T-helper 2 cell (primary cell): Measurements from ENCODE around the gene SH3RF2.
"Not testable (repeated sequence)": the region's sequence is repeated elsewhere in the genome, so short reads cannot be mapped to it uniquely, and the experiment has no call there.

Experiments used
- DNase-seq, 5 experiments: peaks; one replicate each; pipeline versions ENCODE4 v3.0.0 to v3.0.0-alpha.2; 2012 to 2022

The SH3RF2 gene

DNA sequence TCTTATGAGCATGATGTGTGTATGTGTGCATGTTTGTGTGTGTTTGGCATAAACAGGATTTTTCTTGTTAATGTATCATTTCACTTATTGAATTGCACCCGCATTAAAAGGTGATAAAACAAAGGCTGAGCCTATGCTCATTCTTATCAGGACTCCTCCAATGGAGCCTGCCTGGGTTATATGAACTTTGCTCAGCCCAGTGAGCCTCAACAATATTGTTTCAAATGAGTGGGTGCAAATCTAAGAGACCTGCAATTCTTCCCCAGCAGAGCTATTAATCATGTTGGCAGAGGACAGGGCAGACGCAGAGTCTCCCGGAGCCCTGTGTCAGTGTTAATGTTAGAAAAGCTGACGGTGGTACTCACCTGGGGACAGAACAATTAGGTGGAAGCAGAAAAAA lies 71.6 kb downstream of the SH3RF2 start:
- DNase-seq, result no peak

- DNase-seq, result no peak
Observed at GRCh38 chr5:146009020-146009419, 72.6 kb downstream of the SH3RF2 start.

DNA sequence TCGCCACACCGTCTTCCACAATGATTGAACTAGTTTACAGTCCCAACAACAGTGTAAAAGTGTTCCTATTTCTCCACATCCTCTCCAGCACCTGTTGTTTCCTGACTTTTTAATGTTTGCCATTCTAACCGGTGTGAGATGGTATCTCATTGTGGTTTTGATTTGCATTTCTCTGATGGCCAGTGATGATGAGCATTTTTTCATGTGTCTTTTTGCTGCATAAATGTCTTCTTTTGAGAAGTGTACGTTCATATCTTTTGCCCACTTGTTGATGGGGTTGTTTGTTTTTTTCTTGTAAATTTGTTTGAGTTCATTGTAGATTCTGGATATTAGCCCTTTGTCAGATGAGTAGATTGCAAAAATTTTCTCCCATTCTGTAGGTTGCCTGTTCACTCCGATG lies 74.1 kb downstream of the SH3RF2 start:
- not testable (repeated sequence) for DNase-seq

GRCh38 chr5:146013761-146014160 lies 77.4 kb downstream of the SH3RF2 start:
- no peak for DNase-seq

DNA sequence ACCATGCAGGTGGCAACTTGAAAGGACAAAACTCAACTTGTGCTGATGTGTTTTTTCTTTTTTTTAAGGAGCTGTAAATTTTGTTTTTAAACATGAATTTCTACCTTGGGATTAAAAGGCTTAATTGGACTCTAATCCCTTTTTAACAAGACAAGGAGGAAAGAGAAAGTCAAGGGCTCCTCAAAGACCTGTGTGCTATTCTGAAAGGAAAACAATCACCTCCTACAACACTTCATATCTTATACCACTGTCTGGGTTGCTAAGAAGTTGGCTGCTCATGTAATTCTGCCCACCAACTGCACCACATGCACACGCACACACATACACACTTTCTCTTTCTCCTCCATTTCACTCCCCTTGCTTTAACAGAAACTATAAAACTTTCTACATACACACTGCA lies 78.6 kb downstream of the SH3RF2 start:
- DNase-seq, result peak in 1 of 5 experiments; percentile 33

- DNase-seq, result no peak
Observed at GRCh38 chr5:146016764-146017484, 80.5 kb downstream of the SH3RF2 start.

- no peak for DNase-seq
Observed at GRCh38 chr5:146018514-146019375, 82.4 kb downstream of the SH3RF2 start.

DNA sequence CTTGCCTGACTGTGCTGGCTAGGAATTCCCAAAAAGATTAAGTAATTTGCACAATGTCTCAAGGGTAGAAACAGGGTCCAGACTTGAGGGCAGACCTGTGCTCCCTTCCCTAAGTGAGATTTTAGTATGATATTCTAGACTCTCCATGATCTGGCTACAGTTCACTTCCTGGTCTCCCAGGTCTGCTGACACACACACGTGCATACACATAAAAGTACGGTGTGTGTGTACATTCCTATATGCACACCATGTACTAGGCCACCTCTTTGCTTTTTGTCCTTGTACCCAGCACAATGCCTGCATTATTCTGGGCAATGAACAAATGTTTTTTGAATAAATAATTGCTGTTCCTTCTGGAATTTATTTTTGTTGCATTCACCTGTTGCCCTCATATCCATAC lies 83.7 kb downstream of the SH3RF2 start:
- no peak for DNase-seq

DNA sequence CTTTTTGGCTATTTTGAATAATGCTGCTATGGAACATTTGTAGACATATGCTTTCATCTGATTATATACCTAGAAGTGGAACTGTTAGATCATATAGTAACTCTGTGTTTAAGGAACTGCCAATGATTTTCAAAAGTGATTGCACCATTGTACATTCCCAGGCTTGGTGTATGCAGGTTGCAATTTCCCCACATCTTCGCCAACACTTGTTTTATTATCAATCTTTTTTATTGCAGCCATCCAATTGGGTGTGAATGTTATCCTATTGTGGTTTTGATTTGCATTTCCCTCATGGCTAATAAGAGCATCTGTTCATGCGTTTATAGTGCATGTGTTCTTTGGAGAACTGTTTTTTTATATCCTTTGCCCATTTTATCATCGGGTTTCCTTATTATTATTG lies 87.7 kb downstream of the SH3RF2 start:
- no peak for DNase-seq

DNA sequence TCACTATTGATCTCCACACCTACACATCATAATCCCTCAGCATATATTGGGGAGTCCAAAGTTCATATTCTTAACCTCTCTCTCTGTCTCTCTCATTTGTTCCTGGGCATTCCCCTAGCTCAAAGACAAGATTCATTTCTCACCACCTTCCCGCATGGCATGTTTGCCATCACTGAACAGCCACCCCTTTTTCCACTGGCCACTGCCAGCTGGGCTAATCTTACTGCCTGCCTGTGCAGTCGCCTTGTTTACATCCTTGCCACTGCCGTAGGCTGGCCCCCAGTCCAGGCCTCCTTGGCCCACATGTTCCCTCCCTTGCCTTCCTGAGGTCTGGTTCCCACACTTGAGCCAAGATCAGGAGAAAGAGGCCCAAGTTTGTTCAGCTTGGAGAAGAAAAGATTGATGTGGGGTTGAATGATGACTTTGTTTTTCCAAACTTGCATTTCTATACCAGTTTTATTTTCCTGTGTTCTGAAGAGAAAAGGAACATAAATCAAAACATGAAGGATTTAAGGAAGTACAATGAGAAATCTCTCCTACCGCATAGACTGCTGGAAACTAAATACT lies 88.8 kb downstream of the SH3RF2 start:
- DNase-seq, result no peak

DNA sequence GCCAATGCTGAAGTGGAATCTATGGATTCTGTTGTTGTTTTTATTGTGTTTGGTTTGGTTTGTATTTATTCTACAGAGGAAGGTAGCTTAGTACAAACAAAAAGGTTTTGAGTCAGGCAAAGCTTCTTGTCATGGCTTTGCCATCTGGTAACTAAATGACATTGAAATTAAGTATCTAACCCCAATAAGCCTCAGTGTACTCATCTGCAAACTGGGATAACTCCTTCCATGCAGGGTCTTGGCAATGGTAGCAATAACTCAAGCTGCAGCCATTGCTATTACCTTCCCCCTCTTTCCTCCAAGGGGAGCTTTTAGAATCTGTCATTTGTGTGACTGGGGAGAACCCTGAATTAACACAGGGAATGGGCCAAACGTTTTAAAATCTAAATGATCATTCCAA lies 89.3 kb downstream of the SH3RF2 start:
- no peak for DNase-seq

DNA sequence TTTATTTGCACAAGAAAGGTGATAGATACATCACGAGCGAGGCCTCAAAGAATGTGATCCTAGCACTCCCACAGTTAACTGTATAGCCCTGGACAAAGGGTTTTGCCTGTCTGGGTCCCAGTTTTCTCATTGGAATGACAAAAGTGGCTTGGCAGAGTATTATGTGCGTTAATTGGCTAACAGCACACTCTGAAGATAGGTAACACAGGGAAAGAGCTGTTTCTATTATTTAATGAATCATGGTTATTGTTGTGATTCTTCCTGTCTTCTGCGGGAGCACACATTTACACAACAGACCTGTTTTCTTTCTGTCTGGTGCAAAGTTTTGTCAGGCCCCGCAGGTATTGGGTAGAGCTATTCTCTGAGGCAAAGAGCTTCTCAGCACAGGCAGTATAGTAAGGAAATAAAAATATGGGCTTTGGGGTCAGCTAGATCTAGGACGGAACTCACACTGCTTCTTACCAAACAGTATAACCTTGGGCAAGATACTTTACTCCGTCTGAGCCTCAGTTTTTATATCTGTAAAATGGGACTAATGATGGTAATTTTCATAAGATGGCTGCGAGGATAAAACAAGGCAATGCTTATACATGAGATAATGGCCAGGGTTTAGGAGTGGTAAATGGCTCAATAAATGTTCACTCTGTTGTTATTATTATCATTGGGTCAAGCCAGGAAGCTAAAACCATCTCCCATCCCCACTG lies 90.1 kb downstream of the SH3RF2 start:
- no peak for DNase-seq

GRCh38 chr5:146027751-146028150 lies 91.4 kb downstream of the SH3RF2 start:
- DNase-seq, result no peak

GRCh38 chr5:146032911-146033310 lies 96.5 kb downstream of the SH3RF2 start:
- DNase-seq, result no peak

DNA sequence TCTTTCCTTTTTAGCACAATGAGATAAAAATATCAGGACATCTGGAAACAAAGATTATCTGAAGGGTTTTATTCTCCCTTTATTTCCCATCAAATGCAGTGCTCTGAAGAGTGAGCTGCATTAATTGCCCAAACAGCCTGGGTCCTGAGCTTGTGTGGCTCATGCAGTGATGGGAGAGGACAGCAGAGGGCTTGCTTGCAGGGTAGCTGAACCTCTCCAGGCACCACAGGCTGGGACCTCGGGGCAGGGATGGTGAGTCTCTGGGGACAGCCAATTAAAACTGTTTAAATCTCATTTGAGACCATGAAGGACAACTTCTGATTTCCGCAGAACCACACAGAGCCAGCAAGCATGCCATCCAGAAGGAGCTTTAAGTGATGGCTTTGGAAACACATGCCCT lies 97.7 kb downstream of the SH3RF2 start:
- DNase-seq, result no peak

GRCh38 chr5:146034605-146035004 lies 98.2 kb downstream of the SH3RF2 start:
- no peak for DNase-seq

GRCh38 chr5:146039420-146039819 lies 103.0 kb downstream of the SH3RF2 start:
- DNase-seq, result peak in 1 of 5 experiments; percentile 29

- no peak for DNase-seq
Observed at GRCh38 chr5:146040527-146040926, 104.1 kb downstream of the SH3RF2 start.

- DNase-seq, result peak in 1 of 5 experiments; percentile 7
Observed at GRCh38 chr5:146041180-146041789, 104.9 kb downstream of the SH3RF2 start.

- DNase-seq, result no peak
Observed at GRCh38 chr5:146042628-146043279, 106.4 kb downstream of the SH3RF2 start.

GRCh38 chr5:146043722-146044121 lies 107.3 kb downstream of the SH3RF2 start:
- no peak for DNase-seq

DNA sequence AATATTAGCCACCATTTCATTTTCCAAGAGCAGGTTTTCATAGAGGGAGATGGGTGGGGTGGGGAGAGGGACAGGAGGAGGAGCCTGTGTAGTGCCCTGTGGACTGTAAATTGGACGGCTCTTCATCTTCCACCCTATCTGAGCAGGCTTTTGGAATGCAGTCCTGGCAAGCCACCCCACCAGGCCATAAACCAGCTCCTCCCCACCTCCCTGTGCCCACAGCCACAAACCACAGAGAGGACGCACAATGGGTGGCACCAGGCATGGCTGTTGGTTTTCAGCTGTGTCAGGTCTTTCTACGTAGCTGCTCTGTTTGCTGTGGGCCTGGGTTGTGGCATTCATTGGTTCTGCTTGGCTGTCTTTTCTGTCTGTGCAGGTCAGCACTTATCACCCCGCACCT lies 111.0 kb downstream of the SH3RF2 start:
- peak in 1 of 5 experiments; percentile 54 for DNase-seq
